Measurements from ENCODE around the gene MSTN.

The MSTN gene

GRCh38 chr2:190068764-190069163 lies 6.2 kb upstream of the MSTN start:
- H3K36me3 ChIP-seq (ENCODE audit: insufficient read depth, low read length), result no peaks in the 10 kb centered on the region
- H3F3A ChIP-seq (ENCODE audit: low read depth), result no peaks in the 10 kb centered on the region
- TF ChIP-seq EZH2phosphoT487 (IDR thresholded peaks at IDR 0.05; ENCODE audit: borderline replicate concordance), result no peak
- no peak for TF ChIP-seq CTCF (conservative IDR thresholded peaks at IDR 0.05; ENCODE audit: low read length)
- no peaks in the 10 kb centered on the region for H3K79me2 ChIP-seq (ENCODE audit: insufficient read depth, low read length)
- no peak overlapping the region for H3K4me3 ChIP-seq (ENCODE audit: low read length, poor library complexity, severe bottlenecking)
- H3K4me2 ChIP-seq (ENCODE audit: low read depth, low read length, poor library complexity, severe bottlenecking), result no peak overlapping the region
- H3K9me2 ChIP-seq (replicated peaks; ENCODE audit: low read depth, low read length), result no peaks in the 10 kb centered on the region
- no peaks in the 10 kb centered on the region for H3K4me1 ChIP-seq (ENCODE audit: insufficient read depth, low read length, poor library complexity, severe bottlenecking)
- H3K27me3 ChIP-seq (ENCODE audit: insufficient read depth, low read length, poor library complexity, severe bottlenecking), result no peaks in the 10 kb centered on the region
- H4K20me1 ChIP-seq (ENCODE audit: insufficient read depth, low read length, poor library complexity, severe bottlenecking), result no peaks in the 10 kb centered on the region
- no peaks in the 10 kb centered on the region for H3K9me3 ChIP-seq (ENCODE audit: insufficient read depth, low read depth, low read length)
- H3K9ac ChIP-seq (ENCODE audit: low read depth, low read length, poor library complexity, severe bottlenecking), result no peak overlapping the region
- H2AFZ ChIP-seq (ENCODE audit: low read length), result peak overlapping the region; percentile 51

- Histone ChIP-seq H3K4me2 (ENCODE audit: low read depth, low read length, poor library complexity, severe bottlenecking) (no peak overlapping the region), H4K20me1 (ENCODE audit: insufficient read depth, low read length, poor library complexity, severe bottlenecking) (no peaks in the 10 kb centered on the region), H3K36me3 (ENCODE audit: insufficient read depth, low read length) (no peaks in the 10 kb centered on the region), H3F3A (ENCODE audit: low read depth) (no peaks in the 10 kb centered on the region), H2AFZ (ENCODE audit: low read length) (no peak overlapping the region), H3K9me3 (ENCODE audit: insufficient read depth, low read depth, low read length) (no peaks in the 10 kb centered on the region), H3K4me1 (ENCODE audit: insufficient read depth, low read length, poor library complexity, severe bottlenecking) (no peaks in the 10 kb centered on the region), H3K9ac (ENCODE audit: low read depth, low read length, poor library complexity, severe bottlenecking) (no peak overlapping the region), H3K4me3 (ENCODE audit: low read length, poor library complexity, severe bottlenecking) (no peak overlapping the region), H3K9me2 (replicated peaks; ENCODE audit: low read depth, low read length) (no peaks in the 10 kb centered on the region), H3K27me3 (ENCODE audit: insufficient read depth, low read length, poor library complexity, severe bottlenecking) (no peaks in the 10 kb centered on the region), H3K79me2 (ENCODE audit: insufficient read depth, low read length) (no peaks in the 10 kb centered on the region)
- TF ChIP-seq CTCF (conservative IDR thresholded peaks at IDR 0.05; ENCODE audit: low read length) (no peak), EZH2phosphoT487 (IDR thresholded peaks at IDR 0.05; ENCODE audit: borderline replicate concordance) (no peak)
Measured at GRCh38 chr2:190065839-190066238, 3.3 kb upstream of the MSTN start.

GRCh38 chr2:190063624-190064023 lies 1.1 kb upstream of the MSTN start:
- no peaks in the 10 kb centered on the region for H3K9me3 ChIP-seq (ENCODE audit: insufficient read depth, low read depth, low read length)
- no peaks in the 10 kb centered on the region for H4K20me1 ChIP-seq (ENCODE audit: insufficient read depth, low read length, poor library complexity, severe bottlenecking)

More at GRCh38 chr2:190063624-190064023, 1.1 kb upstream of the MSTN start:
- Histone ChIP-seq H3K27me3 (ENCODE audit: insufficient read depth, low read length, poor library complexity, severe bottlenecking) (no peaks in the 10 kb centered on the region), H3K9me2 (replicated peaks; ENCODE audit: low read depth, low read length) (no peaks in the 10 kb centered on the region), H3K9ac (ENCODE audit: low read depth, low read length, poor library complexity, severe bottlenecking) (no peak overlapping the region), H3K4me2 (ENCODE audit: low read depth, low read length, poor library complexity, severe bottlenecking) (no peak overlapping the region), H3K4me3 (ENCODE audit: low read length, poor library complexity, severe bottlenecking) (no peak overlapping the region), H3K79me2 (ENCODE audit: insufficient read depth, low read length) (no peaks in the 10 kb centered on the region), H3F3A (ENCODE audit: low read depth) (no peaks in the 10 kb centered on the region), H2AFZ (ENCODE audit: low read length) (no peak overlapping the region), H3K4me1 (ENCODE audit: insufficient read depth, low read length, poor library complexity, severe bottlenecking) (no peaks in the 10 kb centered on the region), H3K36me3 (ENCODE audit: insufficient read depth, low read length) (no peaks in the 10 kb centered on the region)
- TF ChIP-seq EZH2phosphoT487 (IDR thresholded peaks at IDR 0.05; ENCODE audit: borderline replicate concordance) (no peak), CTCF (conservative IDR thresholded peaks at IDR 0.05; ENCODE audit: low read length) (no peak)
